ENCODE measurements around the gene LAMA2.

Gene LAMA2

GRCh38 chr6:129393654-129394053 lies 510.7 kb downstream of the LAMA2 start:
- DNase-seq: no peak

- DNase-seq: no peak
These were observed 515.8 kb downstream of the LAMA2 start for GRCh38 chr6:129398764-129399163.

- no peak for DNase-seq
These were observed 519.3 kb downstream of the LAMA2 start for GRCh38 chr6:129402244-129402643.

- DNase-seq: no peak
These were observed 528.2 kb downstream of the LAMA2 start for GRCh38 chr6:129411092-129411491.

- no peak for DNase-seq
These were observed 533.5 kb downstream of the LAMA2 start for GRCh38 chr6:129416337-129416990.

- no peak for DNase-seq
These were observed 534.6 kb downstream of the LAMA2 start for GRCh38 chr6:129417416-129418086.

GRCh38 chr6:129419324-129419723 lies 536.4 kb downstream of the LAMA2 start:
- DNase-seq: no peak

- DNase-seq: no peak
These were observed 543.4 kb downstream of the LAMA2 start for GRCh38 chr6:129426343-129426742.

- no peak for DNase-seq
These were observed 547.0 kb downstream of the LAMA2 start for GRCh38 chr6:129429956-129430355.

- DNase-seq: no peak
These were observed 549.8 kb downstream of the LAMA2 start for GRCh38 chr6:129432738-129433137.

GRCh38 chr6:129434091-129434490 lies 551.2 kb downstream of the LAMA2 start:
- DNase-seq: no peak

- no peak for DNase-seq
These were observed 557.8 kb downstream of the LAMA2 start for GRCh38 chr6:129440691-129441090.

GRCh38 chr6:129444683-129445082 lies 561.7 kb downstream of the LAMA2 start:
- DNase-seq: no peak

GRCh38 chr6:129446272-129447197 lies 563.6 kb downstream of the LAMA2 start:
- DNase-seq: no peak

- no peak for DNase-seq
These were observed 564.2 kb downstream of the LAMA2 start for GRCh38 chr6:129447198-129447565.

GRCh38 chr6:129448965-129449364 lies 566.0 kb downstream of the LAMA2 start:
- no peak for DNase-seq

- no peak for DNase-seq
These were observed 568.2 kb downstream of the LAMA2 start for GRCh38 chr6:129451187-129451586.

- DNase-seq: no peak
These were observed 570.1 kb downstream of the LAMA2 start for GRCh38 chr6:129453073-129453472.

GRCh38 chr6:129454488-129454887 lies 571.5 kb downstream of the LAMA2 start:
- no peak for DNase-seq

- no peak for DNase-seq
These were observed 572.3 kb downstream of the LAMA2 start for GRCh38 chr6:129455126-129455769.

- no peak for DNase-seq
These were observed 577.3 kb downstream of the LAMA2 start for GRCh38 chr6:129460221-129460620.

- DNase-seq: no peak
These were observed 586.2 kb downstream of the LAMA2 start for GRCh38 chr6:129469070-129469662.

- DNase-seq: no peak
These were observed 589.3 kb downstream of the LAMA2 start for GRCh38 chr6:129472239-129472638.

Measured in CD4-positive, alpha-beta T cell treated with Interferon gamma for 1 hour (primary cell).